Brain pericyte (primary cell): ENCODE results near the gene RGS6.

ENCODE experiments used
- DNase-seq: peaks from one replicate; pipeline ENCODE4 v3.0.0-alpha.2; 2012; ENCODE audit warnings: low read depth, low spot score

RGS6 gene

GRCh38 chr14:72402377-72402772 lies 470.1 kb downstream of the RGS6 start:
- DNase-seq = no peak

GRCh38 chr14:72404106-72404774 lies 472.0 kb downstream of the RGS6 start:
- DNase-seq = no peak

DNA sequence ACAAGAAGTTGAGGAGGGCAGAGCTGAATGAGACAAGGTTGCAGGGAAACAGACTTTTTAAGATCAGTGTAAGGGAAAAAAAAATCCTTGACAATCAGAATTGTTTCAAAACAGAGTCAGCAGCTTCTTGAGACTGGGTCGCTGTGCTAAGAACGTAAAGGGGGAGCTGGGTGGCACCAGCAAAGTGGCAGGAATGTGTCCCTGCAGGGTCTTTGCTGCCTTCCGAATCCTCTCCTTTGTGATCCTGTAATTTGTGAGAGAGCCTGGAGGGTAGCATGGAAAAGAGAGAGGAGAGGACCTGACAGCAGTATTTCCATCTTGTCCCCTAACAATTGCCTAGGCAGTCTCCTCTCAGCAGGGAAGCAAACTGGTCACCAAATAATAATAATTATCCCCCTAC lies 472.8 kb downstream of the RGS6 start:
- no peak for DNase-seq

GRCh38 chr14:72408020-72408419 lies 475.8 kb downstream of the RGS6 start:
- DNase-seq = no peak

DNA sequence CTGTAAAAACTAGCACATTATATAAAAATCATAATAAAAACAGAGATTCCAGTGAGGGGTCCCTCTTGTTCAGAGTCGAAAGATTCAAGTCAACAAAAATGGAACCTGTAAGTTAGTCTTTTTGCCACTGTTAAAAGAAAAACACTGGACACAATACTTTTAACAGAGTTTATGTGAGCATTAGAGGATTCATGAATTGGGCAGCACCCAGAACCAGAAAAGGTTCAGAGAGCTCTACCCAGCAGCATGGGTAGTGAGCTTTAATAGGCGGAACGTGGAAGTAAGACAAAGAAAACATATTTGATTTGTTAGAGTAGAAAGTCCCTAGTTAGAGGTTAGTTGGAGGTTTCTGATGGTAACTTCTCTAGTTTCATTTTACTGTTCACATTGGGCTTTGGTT lies 476.8 kb downstream of the RGS6 start:
- no peak for DNase-seq

- no peak for DNase-seq
Measured at GRCh38 chr14:72416081-72416849, 484.0 kb downstream of the RGS6 start.

- no peak for DNase-seq
Measured at GRCh38 chr14:72416892-72417291, 484.7 kb downstream of the RGS6 start.

DNA sequence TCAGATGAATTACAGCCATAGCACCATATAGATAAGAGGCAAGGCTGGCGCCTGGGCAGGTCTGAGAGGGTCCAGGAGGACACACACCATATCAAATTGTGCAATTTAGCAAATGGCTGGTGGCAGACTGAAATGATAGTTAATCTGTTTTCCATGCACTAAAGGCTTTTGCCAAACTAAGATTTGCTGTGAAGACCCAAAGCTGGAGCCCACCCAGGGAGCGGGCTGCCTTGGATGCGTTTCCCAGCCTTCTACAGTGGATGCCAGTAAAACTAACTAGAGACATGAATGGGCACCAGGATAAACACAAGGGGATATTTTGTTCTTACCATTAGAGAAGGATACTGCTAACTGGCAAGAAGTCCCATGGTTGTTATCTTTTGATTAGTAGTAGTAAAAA lies 486.6 kb downstream of the RGS6 start:
- DNase-seq = no peak

DNA sequence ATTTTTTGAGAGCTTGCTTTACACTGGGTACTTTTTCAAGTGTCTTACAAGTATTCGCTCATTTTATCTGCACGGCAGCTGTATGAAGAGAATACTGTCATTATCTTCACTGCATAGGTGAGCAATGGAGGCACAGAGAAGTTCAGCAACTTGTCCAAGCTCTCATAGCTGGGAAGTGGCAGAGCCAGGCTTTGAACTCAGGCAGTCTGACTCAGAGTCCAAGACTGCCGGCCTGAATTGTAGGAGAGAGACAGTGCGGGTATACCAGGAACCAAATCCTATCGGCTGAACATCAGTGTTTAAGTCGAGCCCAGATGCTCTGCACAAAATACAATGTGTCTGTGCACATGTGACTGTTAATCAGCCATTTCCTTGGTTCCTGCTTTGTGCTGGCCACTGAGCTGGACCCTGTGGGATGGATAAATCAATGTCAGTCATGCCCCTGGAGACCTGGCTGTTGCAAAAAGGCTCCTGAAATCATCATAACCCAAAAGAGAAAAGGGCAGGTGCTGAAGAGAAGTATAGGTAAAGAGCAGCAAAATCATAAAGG lies 487.1 kb downstream of the RGS6 start:
- DNase-seq = no peak

- peak; percentile 12 for DNase-seq
Measured at GRCh38 chr14:72420749-72421474, 488.7 kb downstream of the RGS6 start.

- no peak for DNase-seq
Measured at GRCh38 chr14:72423957-72424356, 491.7 kb downstream of the RGS6 start.

GRCh38 chr14:72430457-72430856 lies 498.2 kb downstream of the RGS6 start:
- DNase-seq = no peak

DNA sequence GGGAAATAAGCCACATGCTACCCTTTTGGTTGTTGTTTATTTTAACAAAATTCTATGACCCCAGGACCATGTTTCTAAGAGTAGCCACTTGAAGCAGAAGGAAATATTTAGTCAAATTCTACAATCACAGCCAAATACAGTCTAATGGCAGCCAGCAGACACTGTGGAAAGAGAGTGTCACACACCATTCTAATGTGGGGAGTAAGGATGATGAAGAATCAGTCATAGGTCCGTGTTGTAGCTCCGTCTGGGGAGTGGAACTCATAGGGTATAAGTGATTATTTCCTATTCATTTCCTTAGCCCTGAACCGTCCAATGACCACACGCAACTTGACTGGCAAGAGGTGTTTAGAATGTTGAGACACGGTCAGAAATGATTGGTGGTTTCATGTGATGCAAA lies 500.5 kb downstream of the RGS6 start:
- DNase-seq = no peak

- no peak for DNase-seq
Measured at GRCh38 chr14:72433511-72433910, 501.3 kb downstream of the RGS6 start.

DNA sequence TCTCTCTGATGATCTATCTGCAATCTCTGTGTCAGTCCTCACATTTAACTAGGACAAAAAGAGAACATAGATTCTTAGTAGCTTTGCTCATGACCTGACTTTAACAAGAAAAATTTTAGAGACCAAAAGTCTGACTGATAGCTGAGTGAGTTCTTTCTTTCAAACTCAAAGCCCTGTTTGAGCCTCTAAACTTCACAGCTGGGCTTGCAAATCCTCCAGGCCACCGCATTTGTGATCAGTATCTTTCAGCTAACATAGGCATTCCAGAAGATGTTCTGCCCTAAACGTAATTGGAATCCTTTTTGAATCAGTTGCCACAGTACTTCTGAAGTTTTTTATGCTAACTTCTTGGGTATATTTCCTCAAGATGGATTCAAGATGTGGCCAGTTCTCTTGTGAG lies 502.6 kb downstream of the RGS6 start:
- DNase-seq = no peak

DNA sequence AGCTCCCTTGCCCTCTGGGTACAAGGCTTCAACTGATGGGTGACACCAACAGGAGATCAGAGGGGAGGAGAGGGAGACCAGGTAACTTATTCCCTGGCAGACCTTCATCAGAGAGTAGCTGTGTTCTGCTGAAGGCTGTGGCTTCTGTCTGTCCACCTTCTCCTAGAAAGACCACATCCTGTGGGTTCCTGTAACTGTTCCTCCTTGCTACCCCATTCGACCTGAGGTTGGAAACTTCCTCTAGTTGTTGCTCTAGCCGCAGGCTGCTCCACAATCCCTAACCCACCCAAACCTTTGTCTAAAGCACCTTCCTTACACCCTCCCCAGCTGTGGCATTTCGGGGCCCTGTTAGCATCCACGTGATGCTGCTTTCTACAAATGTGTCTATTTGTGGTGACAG lies 507.5 kb downstream of the RGS6 start:
- DNase-seq = no peak

DNA sequence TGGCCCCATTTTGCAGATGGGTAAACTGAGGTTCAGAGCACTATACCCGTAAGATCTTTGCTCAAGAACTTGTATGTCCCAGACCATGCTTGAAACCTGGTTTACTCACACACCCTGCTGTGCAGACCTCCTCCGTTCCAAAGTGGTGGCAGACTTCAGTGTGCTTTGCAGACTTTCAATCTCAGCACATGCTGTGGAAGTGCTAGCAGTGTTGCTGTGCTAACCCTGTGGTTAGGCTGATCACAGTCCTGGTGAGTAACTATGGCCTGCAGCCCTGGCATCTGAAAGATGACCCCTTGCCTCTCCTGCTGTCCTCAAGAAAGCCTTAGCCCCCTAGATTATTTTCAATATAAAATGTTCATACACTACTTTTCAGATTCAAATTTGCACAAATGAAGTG lies 511.0 kb downstream of the RGS6 start:
- no peak for DNase-seq

GRCh38 chr14:72443991-72444441 lies 511.8 kb downstream of the RGS6 start:
- DNase-seq = no peak

DNA sequence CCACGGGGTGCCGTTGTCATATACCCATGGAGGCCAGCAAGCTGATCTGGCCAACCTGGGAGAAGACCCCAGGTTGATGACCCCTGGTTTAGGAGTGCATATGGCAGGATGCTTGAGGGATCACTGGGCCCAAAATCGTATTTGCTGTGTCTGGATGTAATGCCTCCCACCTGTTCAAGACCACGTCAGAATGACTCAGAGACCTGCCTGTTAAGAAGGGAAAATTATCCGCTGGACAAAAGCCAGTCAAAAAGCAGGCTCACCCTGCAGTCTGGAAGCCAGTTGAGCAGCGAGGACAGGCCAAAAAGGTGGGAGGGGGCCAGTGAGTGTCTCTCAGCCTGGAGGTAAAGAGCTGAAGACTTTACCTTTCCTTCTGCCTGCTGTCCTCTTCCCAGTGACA lies 512.5 kb downstream of the RGS6 start:
- no peak for DNase-seq

GRCh38 chr14:72448212-72448611 lies 516.0 kb downstream of the RGS6 start:
- DNase-seq = no peak

DNA sequence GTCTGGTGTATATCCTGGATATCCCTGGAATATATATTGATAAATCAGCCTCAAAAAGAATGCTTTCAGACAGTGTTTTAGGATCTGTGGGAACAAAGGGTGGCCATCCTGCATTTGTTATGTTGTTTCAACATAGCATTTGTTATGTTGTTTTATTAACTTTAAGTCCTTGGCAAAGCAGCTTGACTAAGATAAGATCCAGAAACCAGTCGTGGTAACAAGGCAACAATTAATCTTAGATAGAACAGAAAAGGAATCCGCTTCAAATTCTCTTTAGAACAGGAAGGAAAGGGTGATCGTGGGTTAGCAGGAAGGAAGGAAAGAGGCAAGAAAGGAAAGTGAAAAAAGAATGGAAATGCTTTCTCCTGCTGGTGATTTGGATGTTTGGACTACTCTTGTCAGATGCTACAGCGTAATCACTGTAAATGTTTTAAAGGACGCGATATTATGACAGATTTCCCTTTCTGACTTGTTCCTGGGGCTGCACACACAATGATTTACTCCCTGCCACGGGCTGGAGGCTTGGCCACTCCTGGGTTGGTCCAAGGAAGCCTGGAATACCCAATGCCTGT lies 518.3 kb downstream of the RGS6 start:
- no peak for DNase-seq
